HCT116 (cell line): ENCODE results near the gene MBNL2. TPM values are rescaled to one million over a fixed set of nuclear protein-coding genes. Genes with fewer than 3 reads are reported as not detected.

Experiments
- ATAC-seq: fragments of 200-7000 bp; cut with Tn5 transposase; 2 replicates; pipeline ENCODE4 v1.9.1; 2020; ENCODE audit warnings: mild to moderate bottlenecking, moderate library complexity
- BruUV-seq: library from RNA; stranded (reverse); fragments of 400-500 nt; replicated peaks from 2 replicates; lab custom pipeline; 2021; lab: Mats Ljungman, UMichigan
- CTCF ChIA-PET: fragments of 300-600 bp; sonication (Branson Sonifier 250); formaldehyde crosslinking; loops from one replicate; lab custom pipeline; 2021; ENCODE audit warnings: antibody characterized with exemption; lab: Charles Lee
- POLR2A ChIA-PET: fragments of 300-600, 350-600 bp; sonication (Branson Sonifier 250); formaldehyde crosslinking; loops from one replicate; lab custom pipeline; 2021; ENCODE audit warnings: antibody characterized with exemption; lab: Charles Lee
- RAD21 ChIA-PET, 2 experiments: fragments of 300-600 bp; sonication (Branson Sonifier 250); formaldehyde crosslinking; loops; one replicate each; lab custom pipeline; 2023; ENCODE audit warnings: low total read pairs in 2 of 2; ENCODE audit not compliant: uncharacterized antibody in 2 of 2, unreplicated experiment in 2 of 2, low non-redundant PET in 1 of 2; lab: Charles Lee
- DNase-seq: peaks from one replicate; pipeline ENCODE4 v3.0.0-alpha.2; 2010; ENCODE audit warnings: low read depth, low spot score
- H2AFZ ChIP-seq: fragments of 200-600 bp; shearing (Covaris generic), sonication (generic); 2 replicates; pipeline ENCODE4 v1.6.1; 2017; ENCODE audit warnings: low read depth, mixed run types, mixed read lengths, antibody characterized with exemption, low read length; ENCODE audit not compliant: poor library complexity, severe bottlenecking
- H3K27ac ChIP-seq: 2 replicates; pipeline ENCODE4 v1.5.1; 2012; ENCODE audit warnings: low read depth, low read length
- H3K27me3 ChIP-seq: fragments of 200-600 bp; sonication (generic); 2 replicates; pipeline ENCODE4 v1.6.1; 2016; ENCODE audit warnings: mixed run types, low read length, mixed read lengths; ENCODE audit not compliant: insufficient read depth
- H3K36me3 ChIP-seq, 2 experiments: fragments of 200-500 bp in 1 of 2; fragments of 200-600 bp in 1 of 2; sonication (Bioruptor generic) in 1 of 2; sonication (generic) in 1 of 2; 2 replicates each; pipeline versions ENCODE4 v1.5.1 to v1.6.1; 2014 to 2016; ENCODE audit warnings: low read length in 2 of 2, inconsistent platforms in 1 of 2, mixed read lengths in 1 of 2, mixed run types in 1 of 2; ENCODE audit not compliant: insufficient read depth in 2 of 2, control insufficient read depth in 1 of 2
- H3K4me1 ChIP-seq, 2 experiments: fragments of 200-600 bp in 1 of 2; sonication (generic) in 1 of 2; 2 replicates each; pipeline versions ENCODE4 v1.5.1 to v1.6.1; 2012 to 2017; ENCODE audit warnings: low read length in 2 of 2, inconsistent platforms in 1 of 2, mild to moderate bottlenecking in 1 of 2, mixed read lengths in 1 of 2, mixed run types in 1 of 2, moderate library complexity in 1 of 2; ENCODE audit not compliant: insufficient read depth in 2 of 2, control insufficient read depth in 1 of 2
- H3K4me2 ChIP-seq: fragments of 200-600 bp; sonication (generic); 2 replicates; pipeline ENCODE4 v1.6.1; 2017; ENCODE audit warnings: mixed run types, low read length, mixed read lengths
- H3K4me3 ChIP-seq, 2 experiments: fragments of 200-600 bp in 1 of 2; sonication (generic) in 1 of 2; replicated peaks in 1 of 2; 2 replicates each; pipeline ENCODE4 v1.5.1; 2011 to 2016; ENCODE audit warnings: low read length in 2 of 2, control low read depth in 1 of 2, low read depth in 1 of 2, mild to moderate bottlenecking in 1 of 2, mixed read lengths in 1 of 2, mixed run types in 1 of 2
- H3K79me2 ChIP-seq: fragments of 200-600 bp; sonication (generic); 2 replicates; pipeline ENCODE4 v1.6.1; 2017; ENCODE audit warnings: mild to moderate bottlenecking, mixed run types, low read length, moderate library complexity, mixed read lengths; ENCODE audit not compliant: insufficient read depth
- H3K9ac ChIP-seq: fragments of 200-600 bp; sonication (generic); 2 replicates; pipeline ENCODE4 v1.6.1; 2016; ENCODE audit warnings: low read length, mixed read lengths
- H3K9me2 ChIP-seq: fragments of 200-600 bp; sonication (generic), shearing (Covaris generic); 2 replicates; pipeline ENCODE4 v1.6.1; 2017; ENCODE audit warnings: mixed run types, mild to moderate bottlenecking, moderate library complexity; ENCODE audit not compliant: insufficient read depth
- H3K9me3 ChIP-seq, 2 experiments: fragments of 200-500 bp in 1 of 2; fragments of 200-600 bp in 1 of 2; sonication (Bioruptor generic) in 1 of 2; sonication (generic) in 1 of 2; 2 replicates each; pipeline ENCODE4 v1.6.1; 2014 to 2017; ENCODE audit warnings: low read length in 2 of 2, mixed read lengths in 2 of 2, inconsistent platforms in 1 of 2, low read depth in 1 of 2, mild to moderate bottlenecking in 1 of 2, mixed run types in 1 of 2, moderate library complexity in 1 of 2; ENCODE audit not compliant: control insufficient read depth in 1 of 2, insufficient read depth in 1 of 2
- H4K20me1 ChIP-seq: fragments of 200-600 bp; sonication (generic), shearing (Covaris generic); 2 replicates; pipeline ENCODE4 v1.6.1; 2017; ENCODE audit warnings: mixed run types, mild to moderate bottlenecking, moderate library complexity; ENCODE audit not compliant: insufficient read depth
- EZH2phosphoT487 ChIP-seq: fragments of 200-600 bp; IDR thresholded peaks from 2 replicates; pipeline ENCODE4 v1.6.1; 2018; ENCODE audit warnings: antibody characterized with exemption, borderline replicate concordance
- FOSL1 ChIP-seq: IDR thresholded peaks from 2 replicates; pipeline ENCODE4 v1.6.1; 2012; ENCODE audit warnings: low read depth
- MAX ChIP-seq: IDR thresholded peaks from 2 replicates; pipeline ENCODE4 v1.6.1; 2012
- SRF ChIP-seq: IDR thresholded peaks from 2 replicates; pipeline ENCODE4 v1.6.1; 2012; ENCODE audit warnings: low read depth
- intact Hi-C: fragments of 100-400 bp; cut with micrococcal nuclease; formaldehyde crosslinking; loops from 2 replicates; pipeline ENCODE4 v1.10.0; 2022
- total RNA-seq: library from RNA; stranded (reverse); gene quantifications from one replicate; pipeline ENCODE4 v1.2.1, GENCODE V29; 2021; ENCODE audit not compliant: unreplicated experiment

MBNL2 gene
- total RNA-seq, 1 experiment from 2014 or later = 73.9 TPM

GRCh38 chr13:97394542-97394941 lies 172.4 kb downstream of the MBNL2 start:
- no peaks in the 10 kb centered on the region for H3K9me3 ChIP-seq
- H2AFZ ChIP-seq = no peak overlapping the region
- H3K4me1 ChIP-seq = peaks cover 0 to 6% of the 10 kb centered on the region in 2 experiments; a peak in 1 of 4 replicates
- ChIA-PET RAD21 (no interaction called here), CTCF (no interaction called here), POLR2A (interaction anchor here (1.3 kb wide), 1 partner anchor 10 kb away, joined by 3 read pairs; no protein-coding TSS in a partner anchor)
- H3K9ac ChIP-seq = no peak overlapping the region
- no peak for TF ChIP-seq MAX
- TF ChIP-seq SRF = no peak
- TF ChIP-seq, all 23 proteins: peak for 0
- H3K4me2 ChIP-seq = no peak overlapping the region
- H3K36me3 ChIP-seq = 0 out of 4 replicates have a peak, but pooled peaks cover 0 to 3% of the 10 kb centered on the region in 2 experiments
- no peak for DNase-seq
- ATAC-seq = no peak
- no peaks in the 10 kb centered on the region for H4K20me1 ChIP-seq
- intact Hi-C loops = no loop called here
- no peaks in the 10 kb centered on the region for H3K27me3 ChIP-seq
- no peak overlapping the region for H3K4me3 ChIP-seq
- no TSS peak for BruUV-seq
- no peak overlapping the region for H3K27ac ChIP-seq
- H3K79me2 ChIP-seq = no peaks in the 10 kb centered on the region
- no peaks in the 10 kb centered on the region for H3K9me2 ChIP-seq

GRCh38 chr13:97395447-97396136 lies 173.5 kb downstream of the MBNL2 start:
- ATAC-seq (no peak), DNase-seq (no peak)
- H3K79me2 ChIP-seq = no peaks in the 10 kb centered on the region
- no peaks in the 10 kb centered on the region for H3K27me3 ChIP-seq
- peaks cover 0 to 6% of the 10 kb centered on the region in 2 experiments; a peak in 1 of 4 replicates for H3K4me1 ChIP-seq
- H3K27ac ChIP-seq = no peak overlapping the region
- TF ChIP-seq EZH2phosphoT487 (no peak), FOSL1 (peak; percentile 33; the same call in 1 of the 2 replicates)
- no peaks in the 10 kb centered on the region for H3K9me3 ChIP-seq
- ChIA-PET RAD21 (no interaction called here), POLR2A (interaction anchor here (1.3 kb wide), 1 partner anchor 9 kb away, joined by 3 read pairs; no protein-coding TSS in a partner anchor), CTCF (no interaction called here)
- BruUV-seq = no TSS peak
- no peaks in the 10 kb centered on the region for H4K20me1 ChIP-seq
- H3K4me2 ChIP-seq = no peak overlapping the region
- 0 out of 4 replicates have a peak, but pooled peaks cover 0 to 3% of the 10 kb centered on the region in 2 experiments for H3K36me3 ChIP-seq
- intact Hi-C loops = no loop called here
- H3K4me3 ChIP-seq = no peak overlapping the region
- no peak overlapping the region for H3K9ac ChIP-seq
- no peak overlapping the region for H2AFZ ChIP-seq
- no peaks in the 10 kb centered on the region for H3K9me2 ChIP-seq
